ENCODE data around the gene PHEX.

- TF ChIP-seq CTCF (IDR thresholded peaks at IDR 0.05) (no peak), POLR2A (IDR thresholded peaks at IDR 0.05) (no peak)
Measured at GRCh38 chrX:22124098-22124497, 92.0 kb downstream of the PHEX start.

All from adrenal gland (tissue), 5 donors.